HG03442 (cell line): ENCODE results near the gene DTNBP1.

ENCODE experiments used
- ATAC-seq: cut with Tn5 transposase; IDR thresholded peaks from one replicate; pipeline ENCODE4 v1.9.1; 2021; ENCODE audit warnings: mild to moderate bottlenecking, moderate library complexity; ENCODE audit not compliant: unreplicated experiment

Gene DTNBP1, protein sequence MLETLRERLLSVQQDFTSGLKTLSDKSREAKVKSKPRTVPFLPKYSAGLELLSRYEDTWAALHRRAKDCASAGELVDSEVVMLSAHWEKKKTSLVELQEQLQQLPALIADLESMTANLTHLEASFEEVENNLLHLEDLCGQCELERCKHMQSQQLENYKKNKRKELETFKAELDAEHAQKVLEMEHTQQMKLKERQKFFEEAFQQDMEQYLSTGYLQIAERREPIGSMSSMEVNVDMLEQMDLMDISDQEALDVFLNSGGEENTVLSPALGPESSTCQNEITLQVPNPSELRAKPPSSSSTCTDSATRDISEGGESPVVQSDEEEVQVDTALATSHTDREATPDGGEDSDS

DNA sequence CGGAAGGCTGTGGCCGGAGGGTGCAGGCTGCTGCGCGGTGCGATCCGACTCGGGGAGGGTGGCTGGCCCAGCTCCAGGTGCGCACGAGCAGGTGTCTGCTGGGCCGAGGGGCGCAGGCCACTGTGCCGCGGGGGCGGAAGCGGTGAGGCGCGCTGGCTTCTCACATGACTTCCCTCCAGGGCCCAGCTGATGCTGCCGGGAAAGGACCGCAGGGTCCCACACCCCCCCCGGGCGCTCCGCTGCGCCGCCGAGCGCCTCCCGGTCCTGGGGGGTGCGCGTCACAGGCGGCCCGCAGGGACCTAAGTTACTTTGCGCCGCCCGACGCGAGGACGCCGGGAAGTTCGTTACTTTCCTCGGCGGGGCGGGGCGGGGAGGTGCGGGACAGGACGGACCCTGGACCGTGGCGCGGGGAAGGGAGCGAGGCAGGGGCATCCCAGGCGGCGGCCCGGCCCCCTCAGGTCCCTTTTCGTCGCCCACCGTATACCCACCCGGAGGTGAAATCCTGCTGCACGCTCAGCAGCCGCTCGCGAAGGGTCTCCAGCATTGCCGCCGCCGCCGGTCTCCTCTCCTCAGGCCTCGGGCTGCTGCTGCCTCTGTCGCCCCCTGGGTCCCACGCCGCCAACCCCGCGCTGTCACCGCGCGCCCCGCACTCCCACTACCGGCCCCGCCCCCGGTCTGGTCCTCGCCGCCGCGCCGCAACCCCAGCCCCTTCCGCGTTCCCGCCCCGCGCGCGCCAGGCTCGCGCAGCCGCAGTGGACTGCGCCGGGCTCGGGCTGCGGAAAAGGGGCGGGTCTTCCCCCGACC is at the start of gene DTNBP1:
DTNBP1 (minus strand) TSS at position 703 of the 804 bp plus-strand sequence; CDS start at position 544, 159 bp downstream.
- peak; percentile 66 for ATAC-seq

DNA sequence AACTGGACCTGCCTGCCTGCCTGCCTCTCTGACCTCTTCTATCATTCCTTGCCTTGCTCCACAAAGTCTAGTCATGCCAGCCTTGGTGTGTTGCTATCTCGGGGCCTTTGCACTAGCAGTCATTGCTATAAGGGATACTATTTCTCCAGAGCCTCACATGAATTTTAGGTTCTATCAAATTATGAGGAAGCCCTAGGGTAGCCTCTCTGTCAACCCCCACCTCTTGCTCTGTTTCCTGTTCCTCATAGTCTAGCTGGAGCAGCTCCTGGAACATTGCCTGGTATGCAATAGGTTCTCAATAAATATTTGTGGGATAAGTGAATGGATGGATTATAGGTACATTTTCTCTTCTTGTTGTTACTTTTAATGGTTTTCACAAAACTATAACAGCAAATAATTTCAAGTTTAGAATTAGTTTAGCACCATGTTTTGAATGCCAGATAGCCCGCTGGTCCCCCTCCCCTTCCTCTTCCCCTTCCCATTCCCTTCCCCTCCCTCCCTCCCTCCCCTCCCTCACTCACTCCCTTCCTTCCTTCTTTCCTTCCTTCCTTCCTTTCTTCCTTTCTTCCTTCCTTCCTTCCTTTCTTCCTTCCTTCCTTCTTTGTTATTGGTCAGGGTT is 46.9 kb upstream of the DTNBP1 start:
- no peak for ATAC-seq

DNA sequence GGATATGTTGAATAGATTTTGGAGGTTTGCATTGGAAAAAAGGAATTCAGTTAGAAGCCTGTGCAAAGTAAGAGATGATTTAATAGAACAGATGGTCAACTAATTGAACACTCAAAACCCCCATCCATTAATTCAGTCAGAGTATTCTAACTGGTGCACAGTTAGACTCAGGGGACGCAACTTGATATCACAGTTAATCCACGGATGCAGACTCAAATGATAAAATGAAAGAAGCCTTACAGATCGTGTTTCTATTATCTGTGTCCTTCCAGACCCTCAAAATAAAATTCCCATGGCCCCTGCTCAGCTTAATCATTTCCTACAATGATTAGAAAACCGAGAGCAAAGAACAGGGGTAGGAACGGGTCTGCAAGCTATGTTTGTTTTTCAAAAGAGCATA is 45.4 kb upstream of the DTNBP1 start:
- ATAC-seq = no peak

DNA sequence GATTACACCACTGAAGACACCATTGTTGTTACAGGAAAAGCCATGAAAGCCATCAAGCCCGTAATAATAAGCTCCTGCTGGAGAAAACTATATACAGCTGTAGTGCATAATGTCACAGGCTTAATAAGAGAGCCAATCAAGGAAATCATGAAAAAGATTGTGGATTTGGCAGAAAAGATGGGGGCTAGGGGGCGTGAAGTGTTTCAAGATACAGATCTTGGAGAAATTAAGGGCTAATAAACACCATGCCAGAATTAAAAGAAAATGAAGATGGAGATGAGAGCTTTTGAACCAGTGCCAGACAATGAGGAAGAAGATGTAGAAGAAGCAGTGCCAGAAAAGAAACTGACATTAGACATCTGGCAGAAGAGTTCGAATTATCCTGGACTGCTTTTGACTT is 43.2 kb upstream of the DTNBP1 start:
- no peak for ATAC-seq

DNA sequence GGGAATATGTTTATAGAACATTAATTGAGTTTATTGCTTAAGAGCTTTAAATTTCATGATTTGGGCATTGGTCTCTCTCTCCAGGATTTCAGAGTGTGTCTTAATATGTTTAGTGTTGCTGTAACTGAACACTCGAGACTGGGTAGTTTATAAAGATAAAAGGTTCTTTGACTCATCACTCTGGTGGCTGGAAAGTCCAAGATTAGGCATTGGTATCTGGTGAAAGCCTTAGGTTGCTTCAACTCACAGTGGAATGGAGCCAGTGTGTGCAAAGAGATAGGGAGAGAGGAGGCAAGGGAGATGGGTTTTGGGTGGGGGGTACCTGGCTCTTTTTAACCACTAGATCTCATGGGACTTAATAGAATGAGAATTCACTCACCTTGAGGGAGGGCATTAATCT is 35.6 kb upstream of the DTNBP1 start:
- no peak for ATAC-seq

DNA sequence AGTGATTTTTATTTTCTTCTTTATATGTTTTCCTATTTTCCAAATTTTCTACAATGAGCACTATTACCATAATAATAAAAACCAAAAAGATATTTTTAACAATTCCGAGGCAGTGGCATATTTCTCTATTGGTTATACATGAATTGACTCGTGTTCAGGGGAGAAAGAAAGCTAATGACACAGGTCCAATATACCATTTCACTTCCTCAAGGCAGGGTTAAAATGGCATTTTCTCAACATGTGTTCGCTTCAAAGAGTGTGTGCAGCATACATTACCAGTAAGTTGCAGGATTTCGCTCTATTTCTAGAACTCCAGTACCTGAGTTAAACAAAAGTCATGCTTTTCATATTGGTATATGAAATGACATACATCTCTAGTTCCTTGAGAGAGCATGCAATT is 35.1 kb upstream of the DTNBP1 start:
- ATAC-seq = no peak

DNA sequence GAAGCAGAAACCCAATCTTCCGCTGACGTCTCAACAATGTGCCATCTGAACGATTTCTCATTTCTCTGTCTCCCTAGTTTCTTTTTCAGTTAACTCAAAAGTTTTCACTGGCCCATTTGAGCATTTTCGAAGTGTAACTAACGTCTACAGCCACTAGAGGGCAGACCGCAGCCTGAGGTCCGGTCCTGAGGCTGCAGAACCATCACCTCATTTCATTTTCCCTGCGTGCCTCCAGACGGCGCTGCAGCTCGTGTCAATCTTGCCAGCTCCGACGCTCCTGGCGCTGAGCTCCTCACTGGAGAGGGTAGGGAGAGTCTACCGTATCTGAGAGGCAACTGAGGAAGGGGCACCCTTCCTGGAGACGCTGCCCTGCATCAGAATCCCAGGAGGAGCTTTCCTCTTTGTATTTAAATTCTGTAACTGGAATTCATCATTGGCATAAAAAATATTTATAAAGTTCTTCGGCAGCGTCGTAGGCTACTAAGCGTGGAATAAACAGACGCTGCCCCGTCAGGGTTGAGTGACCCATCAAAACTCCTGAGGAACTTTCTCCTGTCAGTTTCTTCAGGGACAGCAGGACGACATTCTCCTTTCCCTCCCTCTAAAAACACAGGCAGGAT is 28.5 kb upstream of the DTNBP1 start:
- peak; percentile 95 for ATAC-seq

DNA sequence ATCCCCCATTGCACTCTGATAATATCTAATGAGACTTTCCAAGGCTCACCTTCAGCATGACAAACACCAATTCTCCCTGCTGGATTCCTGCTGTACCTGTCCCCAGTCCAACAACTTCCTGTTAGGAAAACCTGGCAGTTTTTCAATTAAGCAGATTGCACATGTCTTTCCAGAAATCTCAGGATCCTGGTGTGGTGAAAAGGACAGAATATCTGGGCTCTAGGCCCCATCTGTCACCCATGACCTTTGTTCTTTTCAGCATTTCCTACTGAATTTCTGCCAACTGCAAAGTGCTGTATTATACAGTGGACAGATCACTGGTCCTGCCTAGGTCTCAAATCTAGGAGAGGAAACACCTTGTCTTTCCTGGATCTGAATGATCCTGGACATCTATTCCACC is 27.7 kb upstream of the DTNBP1 start:
- ATAC-seq = no peak

DNA sequence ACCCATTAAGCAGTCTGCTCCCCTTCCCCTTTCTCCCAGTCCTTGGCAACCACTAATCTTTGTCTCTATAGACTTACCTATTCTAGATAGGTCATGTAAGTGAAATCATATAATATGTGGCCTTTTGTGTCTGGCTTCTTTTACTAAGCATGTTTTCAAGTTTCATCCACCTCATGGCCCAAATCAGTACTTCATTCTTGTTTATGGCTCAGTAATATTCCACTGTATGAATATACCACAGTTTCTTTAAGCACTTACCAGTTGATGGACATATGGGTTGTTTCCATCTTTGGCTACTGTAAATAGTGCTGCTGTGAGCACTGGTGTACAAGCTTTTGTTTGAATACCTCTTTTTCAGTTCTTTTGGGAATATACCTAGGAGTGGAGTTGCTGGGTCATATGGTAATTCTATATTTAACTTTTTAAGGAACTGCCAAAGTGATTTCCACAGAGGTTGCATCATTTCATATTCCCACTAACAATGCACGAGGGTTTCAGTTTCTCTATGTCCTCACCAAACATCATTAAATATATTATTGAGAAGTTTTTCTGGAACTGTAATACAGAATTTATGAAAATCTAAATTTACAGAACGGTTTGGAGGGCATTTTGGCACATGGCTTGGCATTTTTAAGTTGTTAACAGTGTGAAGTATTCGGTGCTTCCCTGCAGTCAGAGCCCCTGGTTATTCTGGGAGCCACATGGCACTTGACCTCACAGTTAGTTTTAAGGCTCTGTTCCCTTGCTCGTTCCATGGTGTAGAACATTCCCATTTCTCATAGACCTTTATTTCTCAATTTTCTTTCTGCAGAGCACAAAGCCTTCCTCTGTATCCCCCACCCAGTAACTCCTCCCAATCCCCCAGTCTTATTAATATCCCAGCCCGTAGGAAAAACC is 27.0 kb upstream of the DTNBP1 start:
- no peak for ATAC-seq

DNA sequence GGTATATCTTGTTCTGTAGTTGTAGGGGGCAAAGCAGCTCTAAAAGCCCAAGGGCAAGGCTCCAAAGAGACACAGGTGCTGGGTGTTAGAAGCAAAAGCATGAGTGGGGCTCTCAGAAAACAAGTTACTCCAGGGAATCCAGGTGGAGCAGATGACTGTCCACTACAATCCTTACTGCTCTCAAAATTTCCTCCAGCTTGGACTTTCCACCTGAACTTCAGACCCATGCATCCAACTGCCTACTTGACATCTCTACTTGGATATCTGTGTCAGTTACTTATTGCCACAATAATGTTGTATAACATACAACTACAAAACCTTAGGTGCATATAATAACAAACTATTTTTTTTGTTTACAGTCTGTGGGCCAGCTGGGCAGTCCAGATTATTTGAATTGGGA is 22.8 kb upstream of the DTNBP1 start:
- ATAC-seq = no peak

DNA sequence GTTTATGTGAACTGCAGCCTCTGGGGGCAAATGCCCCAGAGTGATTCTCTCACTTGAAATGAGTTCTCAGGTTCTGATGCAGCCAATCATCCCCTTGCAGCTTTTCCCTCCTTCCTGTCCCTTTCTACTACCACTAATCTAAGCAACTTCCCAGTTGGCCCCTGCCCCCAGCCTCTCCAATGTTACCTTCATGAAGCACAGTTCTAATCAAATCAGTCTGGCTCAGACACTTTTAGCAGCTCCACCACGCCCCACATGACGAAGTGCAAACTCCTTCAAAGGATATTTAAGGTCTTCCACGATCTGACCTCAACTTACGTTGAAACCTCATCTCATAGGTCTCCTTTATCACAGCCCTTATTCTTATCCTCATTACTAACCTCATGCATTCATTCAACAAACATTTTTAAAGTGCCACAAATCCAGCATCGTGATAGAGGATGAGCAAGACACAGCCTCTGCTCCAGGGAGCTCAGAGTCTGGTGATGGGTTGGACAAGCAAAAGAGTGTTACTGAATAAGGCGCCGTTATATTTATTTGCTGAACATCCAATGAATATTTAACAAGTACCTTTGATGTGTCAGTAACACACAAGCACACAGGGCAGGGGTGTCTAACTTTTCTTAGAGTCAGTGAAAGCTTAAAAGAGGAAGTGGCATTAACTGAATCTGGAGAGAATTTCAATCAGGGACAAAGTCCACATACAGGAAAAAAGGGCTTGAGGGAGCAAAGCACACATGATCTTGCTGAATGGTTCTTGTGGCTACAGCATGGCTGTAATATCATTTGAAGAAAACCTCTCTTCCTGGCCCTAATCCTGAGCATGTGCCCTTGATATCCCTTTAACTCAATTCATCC is 20.4 kb upstream of the DTNBP1 start:
- no peak for ATAC-seq

DNA sequence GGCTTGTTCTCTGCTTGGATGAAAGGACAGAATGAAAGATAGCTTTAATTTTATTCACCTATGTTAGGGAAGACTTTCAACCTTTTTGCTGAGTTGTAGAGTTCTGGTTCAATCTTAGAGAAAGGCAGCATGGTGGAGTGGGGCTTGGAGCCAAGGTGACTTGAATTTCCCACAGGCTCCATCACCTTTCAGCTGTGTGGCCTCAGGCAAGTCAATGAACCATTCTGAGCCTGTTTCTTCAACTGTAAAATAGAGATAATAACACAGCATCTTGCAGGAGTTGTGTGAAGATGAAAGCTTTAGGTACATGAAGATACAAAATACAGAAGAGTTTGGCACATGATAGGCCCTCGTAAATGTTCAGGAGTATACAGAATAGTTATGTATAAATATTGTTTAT is 19.1 kb upstream of the DTNBP1 start:
- ATAC-seq = no peak

DNA sequence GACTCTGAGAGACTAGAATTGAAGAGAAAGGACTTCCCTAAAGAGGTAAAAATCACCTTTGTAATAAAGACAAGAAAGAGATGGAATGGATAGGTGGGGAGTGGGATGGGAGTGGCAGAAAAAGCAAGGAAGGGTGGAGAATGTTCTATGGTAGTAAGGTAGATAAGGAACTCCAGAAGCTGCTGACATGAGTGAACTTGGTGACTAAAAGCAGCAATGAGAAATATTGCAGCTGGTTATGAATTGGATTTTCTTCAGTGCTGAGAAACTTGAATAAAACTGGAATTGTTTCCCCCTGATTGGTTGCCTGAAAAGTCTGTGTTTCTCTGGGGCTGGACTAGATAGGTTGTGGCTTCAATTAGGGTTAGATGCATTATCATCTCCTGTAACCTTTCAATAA is 15.7 kb upstream of the DTNBP1 start:
- no peak for ATAC-seq

DNA sequence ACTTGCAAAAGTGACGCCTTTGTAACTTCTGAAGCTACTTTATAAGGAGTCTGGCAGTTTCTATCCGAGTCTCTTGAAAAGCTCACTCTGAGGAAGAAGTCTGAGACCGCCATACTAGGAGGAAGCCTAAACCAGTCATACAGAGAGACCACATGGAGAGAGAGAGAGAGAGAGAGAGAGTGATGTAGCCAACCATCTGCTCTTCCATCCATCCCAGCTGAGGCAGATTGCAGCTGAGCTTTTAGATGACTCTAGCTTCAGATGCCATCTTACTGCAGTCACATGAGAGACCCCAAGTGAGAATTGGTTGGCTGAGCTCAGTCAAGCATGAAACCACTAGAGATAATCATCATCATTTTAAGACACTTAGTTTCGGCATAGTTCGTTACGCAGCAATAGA is 15.0 kb upstream of the DTNBP1 start:
- ATAC-seq = no peak

DNA sequence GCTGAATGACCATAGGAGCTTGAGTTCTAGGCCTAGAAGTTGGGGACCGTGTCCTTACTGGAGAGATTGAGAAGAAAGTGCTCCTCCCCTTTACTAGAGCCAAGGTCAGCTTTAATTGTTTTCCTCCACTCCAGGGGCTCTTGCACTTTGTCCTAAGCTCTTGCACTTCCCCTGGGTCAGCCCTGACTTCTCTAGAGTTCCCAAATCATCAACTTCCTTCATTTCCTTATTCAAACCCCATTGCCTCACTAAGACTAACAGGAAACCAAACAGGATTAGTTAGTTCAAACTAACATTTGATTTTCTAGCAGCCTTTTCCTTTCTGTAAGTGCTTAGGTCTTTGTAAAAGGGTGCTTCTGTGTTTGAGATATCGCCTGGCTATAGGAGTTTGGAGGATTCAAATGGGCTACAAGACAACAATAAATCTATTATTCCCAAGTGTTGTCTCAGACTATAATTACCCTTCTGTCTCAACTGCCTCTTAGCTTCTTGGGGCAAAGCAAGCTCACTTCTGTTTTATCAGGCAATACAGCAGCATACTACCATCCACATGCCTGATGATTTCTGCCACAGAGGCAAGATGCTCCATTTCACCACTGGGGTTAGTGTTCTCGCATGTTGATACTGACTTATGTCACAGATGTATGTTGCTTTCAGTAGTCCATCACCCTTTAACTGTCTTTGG is 12.8 kb upstream of the DTNBP1 start:
- ATAC-seq = no peak

DNA sequence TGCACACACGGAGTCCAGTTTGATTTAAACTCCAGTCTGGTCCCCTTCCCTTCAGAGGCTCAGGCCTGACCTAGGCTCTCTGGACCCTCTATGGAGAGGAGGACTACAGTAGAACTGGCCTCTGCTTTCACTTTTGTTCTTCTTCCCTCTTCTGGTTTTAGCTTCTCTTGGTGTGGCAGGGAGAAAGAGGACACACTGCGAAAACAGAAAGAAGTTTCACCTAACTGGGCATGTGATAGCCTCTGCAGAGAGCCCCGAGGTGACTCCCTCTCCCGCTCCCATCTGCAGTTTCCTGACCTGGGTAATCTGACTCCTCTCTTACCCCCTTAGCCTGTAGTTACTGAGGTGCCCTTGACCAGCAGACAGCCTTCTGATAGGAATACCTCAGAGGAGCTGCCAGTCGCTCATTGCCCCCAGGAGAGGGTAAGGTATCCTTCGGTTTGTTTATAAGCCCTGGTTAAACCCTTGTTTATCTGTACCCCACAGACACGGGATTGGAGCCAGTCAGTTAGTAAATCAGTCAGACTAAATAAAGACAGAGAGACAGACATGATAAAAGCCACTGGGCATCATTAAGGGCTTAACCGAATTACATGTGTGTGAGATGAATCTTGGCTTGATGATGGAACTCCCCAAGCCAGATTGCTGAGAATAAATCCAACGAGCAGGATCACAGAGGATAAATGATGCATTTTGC is 12.0 kb upstream of the DTNBP1 start:
- ATAC-seq = no peak

DNA sequence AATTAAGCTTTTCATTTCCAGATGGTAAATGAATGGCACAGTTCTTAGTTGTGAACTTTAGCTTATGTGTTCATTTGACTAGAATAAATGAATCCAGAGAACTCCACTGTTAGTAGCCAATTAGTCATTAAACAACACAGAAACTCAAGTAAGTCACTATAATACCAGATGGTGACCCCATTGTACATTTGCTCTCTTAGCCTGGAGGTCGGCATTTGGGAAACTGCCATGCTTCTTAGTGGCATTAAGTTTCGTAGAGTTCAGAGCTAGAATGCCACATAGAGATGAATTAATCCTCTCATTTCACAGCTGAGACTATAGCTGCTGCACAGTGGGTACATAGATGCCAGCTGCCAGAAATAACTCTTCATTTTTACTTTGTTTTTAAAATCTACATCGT is 10.8 kb upstream of the DTNBP1 start:
- ATAC-seq = no peak

DNA sequence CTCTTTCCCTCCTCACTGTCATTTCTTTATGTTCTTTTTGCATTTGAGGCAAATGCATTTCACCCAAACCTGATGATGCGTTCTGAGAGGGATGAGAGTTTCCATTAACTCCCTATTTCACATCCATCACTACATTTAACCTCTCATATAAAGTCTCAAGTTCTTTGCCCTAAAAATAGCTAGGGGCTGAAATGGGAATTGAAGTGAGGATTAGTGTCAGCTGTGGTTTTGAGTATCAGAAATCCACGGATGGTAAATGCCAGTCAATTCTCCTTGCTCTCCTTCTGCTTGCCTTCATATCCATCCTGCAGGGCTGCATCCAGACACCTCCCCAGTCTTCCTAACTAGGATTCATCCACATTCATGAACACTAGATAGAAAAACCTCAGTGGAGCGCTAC is 10.0 kb upstream of the DTNBP1 start:
- no peak for ATAC-seq
